ENCODE measurements around the gene NEK10.

The NEK10 gene

GRCh38 chr3:27076815-27077630 lies 292.2 kb downstream of the NEK10 start:
- DNase-seq (ENCODE audit: low read depth), result no peak
- TF ChIP-seq CTCF (IDR thresholded peaks at IDR 0.05; ENCODE audit: low read depth, low read length) (no peak), MAX (IDR thresholded peaks at IDR 0.05; ENCODE audit: low read depth, low read length) (no peak), POLR2A (IDR thresholded peaks at IDR 0.05; ENCODE audit: extremely low read depth, insufficient read length) (no peak), MYC (IDR thresholded peaks at IDR 0.05; ENCODE audit: low read depth, low read length) (no peak)
- no peak overlapping the region for H3K4me3 ChIP-seq (ENCODE audit: low read depth, low read length)

GRCh38 chr3:27074914-27075313 lies 294.3 kb downstream of the NEK10 start:
- no peak for TF ChIP-seq CTCF (IDR thresholded peaks at IDR 0.05; ENCODE audit: low read depth, low read length)
- no peak for TF ChIP-seq MYC (IDR thresholded peaks at IDR 0.05; ENCODE audit: low read depth, low read length)
- TF ChIP-seq POLR2A (IDR thresholded peaks at IDR 0.05; ENCODE audit: extremely low read depth, insufficient read length), result no peak
- no peak for TF ChIP-seq MAX (IDR thresholded peaks at IDR 0.05; ENCODE audit: low read depth, low read length)

DNA sequence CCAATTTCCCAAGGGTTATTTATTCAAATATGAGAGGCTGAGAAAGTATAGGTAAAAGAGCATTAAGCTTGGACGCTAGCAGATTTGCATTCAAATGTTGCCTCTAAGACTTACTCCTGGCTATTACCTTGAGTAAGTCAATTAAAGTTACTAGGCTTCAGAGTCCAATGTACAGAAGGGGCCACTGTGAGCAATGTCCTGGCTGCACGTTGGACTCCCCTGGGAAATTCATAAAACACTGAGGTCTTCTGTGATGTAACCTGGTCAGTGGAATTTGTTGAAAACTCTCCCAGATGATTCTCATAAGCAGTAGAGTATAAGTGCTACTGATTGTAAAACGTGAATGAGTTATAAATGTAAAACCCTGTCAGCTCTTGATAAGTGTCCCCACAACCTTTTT lies 295.3 kb downstream of the NEK10 start:
- TF ChIP-seq MAX (IDR thresholded peaks at IDR 0.05; ENCODE audit: low read depth, low read length), result no peak
- no peak for TF ChIP-seq CTCF (IDR thresholded peaks at IDR 0.05; ENCODE audit: low read depth, low read length)
- no peak for TF ChIP-seq POLR2A (IDR thresholded peaks at IDR 0.05; ENCODE audit: extremely low read depth, insufficient read length)
- no peak for TF ChIP-seq MYC (IDR thresholded peaks at IDR 0.05; ENCODE audit: low read depth, low read length)
- no peak overlapping the region for H3K4me3 ChIP-seq (ENCODE audit: low read depth, low read length)
- no peak for DNase-seq (ENCODE audit: low read depth)

More at GRCh38 chr3:27074914-27075313, 294.3 kb downstream of the NEK10 start:
- no peak overlapping the region for H3K4me3 ChIP-seq (ENCODE audit: low read depth, low read length)
- DNase-seq (ENCODE audit: low read depth), result no peak

GRCh38 chr3:27072810-27073651 lies 296.2 kb downstream of the NEK10 start:
- TF ChIP-seq MYC (IDR thresholded peaks at IDR 0.05; ENCODE audit: low read depth, low read length) (no peak), POLR2A (IDR thresholded peaks at IDR 0.05; ENCODE audit: extremely low read depth, insufficient read length) (no peak), CTCF (IDR thresholded peaks at IDR 0.05; ENCODE audit: low read depth, low read length) (no peak), MAX (IDR thresholded peaks at IDR 0.05; ENCODE audit: low read depth, low read length) (no peak)
- no peak overlapping the region for H3K4me3 ChIP-seq (ENCODE audit: low read depth, low read length)
- DNase-seq (ENCODE audit: low read depth), result no peak

GRCh38 chr3:27060336-27060735 lies 308.8 kb downstream of the NEK10 start:
- TF ChIP-seq MAX (IDR thresholded peaks at IDR 0.05; ENCODE audit: low read depth, low read length) (no peak), MYC (IDR thresholded peaks at IDR 0.05; ENCODE audit: low read depth, low read length) (no peak), CTCF (IDR thresholded peaks at IDR 0.05; ENCODE audit: low read depth, low read length) (no peak), POLR2A (IDR thresholded peaks at IDR 0.05; ENCODE audit: extremely low read depth, insufficient read length) (no peak)
- no peak for DNase-seq (ENCODE audit: low read depth)
- no peak overlapping the region for H3K4me3 ChIP-seq (ENCODE audit: low read depth, low read length)
